GM21825 (cell line): ENCODE data around the gene OARD1.

ENCODE experiments used
- ATAC-seq: cut with Tn5 transposase; IDR thresholded peaks from one replicate; pipeline ENCODE4 v1.9.1; 2021; ENCODE audit warnings: mild to moderate bottlenecking, moderate library complexity; ENCODE audit not compliant: unreplicated experiment

The OARD1 gene

GRCh38 chr6:41075651-41076626, 3.8 kb upstream of the OARD1 start:
- no peak for ATAC-seq

GRCh38 chr6:41074692-41075436, 2.7 kb upstream of the OARD1 start:
- ATAC-seq = no peak

GRCh38 chr6:41073968-41074691, 2.0 kb upstream of the OARD1 start:
- no peak for ATAC-seq

GRCh38 chr6:41073203-41073967, 1.2 kb upstream of the OARD1 start:
- peak; percentile 28 for ATAC-seq

GRCh38 chr6:41072836-41073202, 663 bp upstream of the OARD1 start, which contains the start of gene NFYA:
Gene NFYA, plus strand, starts transcription at chr6:41072974. Its CDS starts 6,116 bp downstream, at chr6:41079090.
- peak; percentile 56 for ATAC-seq

GRCh38 chr6:41071501-41071922, 644 bp downstream of the OARD1 start:
- ATAC-seq = no peak

- ATAC-seq = no peak
These were observed 5.3 kb downstream of the OARD1 start for GRCh38 chr6:41066867-41067304.

GRCh38 chr6:41065550-41066026, 6.6 kb downstream of the OARD1 start:
- ATAC-seq = no peak

- no peak for ATAC-seq
These were observed 7.3 kb downstream of the OARD1 start for GRCh38 chr6:41064841-41065240.

GRCh38 chr6:41063884-41064285, 8.3 kb downstream of the OARD1 start:
- no peak for ATAC-seq

GRCh38 chr6:41062056-41062455, 10.1 kb downstream of the OARD1 start:
- no peak for ATAC-seq

- ATAC-seq = no peak
These were observed 10.9 kb downstream of the OARD1 start for GRCh38 chr6:41061196-41061726.

GRCh38 chr6:41059556-41059955, 12.6 kb downstream of the OARD1 start:
- no peak for ATAC-seq

GRCh38 chr6:41058783-41059181, 13.4 kb downstream of the OARD1 start:
- no peak for ATAC-seq

GRCh38 chr6:41056768-41057490, 15.2 kb downstream of the OARD1 start:
- no peak for ATAC-seq

GRCh38 chr6:41055149-41055548, 17.0 kb downstream of the OARD1 start:
- ATAC-seq = no peak

- ATAC-seq = no peak
These were observed 17.6 kb downstream of the OARD1 start for GRCh38 chr6:41054511-41054910.

GRCh38 chr6:41053041-41053440, 19.1 kb downstream of the OARD1 start, which contains the start of gene APOBEC2:
Gene APOBEC2, plus strand, starts transcription at chr6:41053202. Its CDS starts 146 bp downstream, at chr6:41053348.
- ATAC-seq = no peak

GRCh38 chr6:41051873-41052272, 20.3 kb downstream of the OARD1 start:
- no peak for ATAC-seq
